CD4-positive, alpha-beta memory T cell (primary cell): Measurements from ENCODE around the gene SPRY4. TPM values are rescaled to one million over a fixed set of nuclear protein-coding genes. Genes with fewer than 3 reads are reported as not detected.

ENCODE experiments used
- CTCF ChIA-PET: fragments of 350-600 bp; sonication (Branson Sonifier 250); formaldehyde crosslinking; loops from one replicate; lab custom pipeline; 2021; ENCODE audit warnings: inconsistent platforms; ENCODE audit not compliant: partially characterized antibody; lab: Charles Lee
- POLR2A ChIA-PET: fragments of 350-600 bp; sonication (Branson Sonifier 250); formaldehyde crosslinking; loops from one replicate; lab custom pipeline; 2021; ENCODE audit not compliant: partially characterized antibody; lab: Charles Lee
- DNase-seq, 5 donors: peaks; one replicate each; pipeline versions ENCODE4 v3.0.0 to v3.0.0-alpha.2; 2020 to 2022; ENCODE audit warnings: mixed read lengths in 1 of 5
- H3K27ac ChIP-seq: one replicate; pipeline ENCODE4 v1.7.0; 2013; ENCODE audit warnings: low read depth, low read length
- H3K27me3 ChIP-seq: 2 replicates; pipeline ENCODE4 v1.7.0; 2013; ENCODE audit warnings: mild to moderate bottlenecking, low read length, moderate library complexity; ENCODE audit not compliant: insufficient read depth
- H3K36me3 ChIP-seq: 2 replicates; pipeline ENCODE4 v1.7.0; 2013; ENCODE audit warnings: mild to moderate bottlenecking, low read length, moderate library complexity; ENCODE audit not compliant: insufficient read depth
- H3K4me1 ChIP-seq: 2 replicates; pipeline ENCODE4 v1.7.0; 2013; ENCODE audit warnings: mild to moderate bottlenecking, low read length, moderate library complexity; ENCODE audit not compliant: insufficient read depth
- H3K4me3 ChIP-seq, 2 donors: one replicate each; pipeline ENCODE4 v1.7.0; 2013; ENCODE audit warnings: low read length in 2 of 2, mild to moderate bottlenecking in 1 of 2
- H3K9me3 ChIP-seq, 2 donors: one replicate each; pipeline ENCODE4 v1.7.0; 2013; ENCODE audit warnings: low read length in 2 of 2, control low read depth in 1 of 2; ENCODE audit not compliant: control insufficient read depth in 1 of 2
- H3K27ac Mint-ChIP-seq, 7 donors: one replicate each; pipeline ENCODE4 v1.8.0; 2020 to 2021; ENCODE audit warnings: mixed read lengths in 7 of 7, mild to moderate bottlenecking in 6 of 7, inconsistent platforms in 3 of 7, moderate library complexity in 3 of 7
- H3K27me3 Mint-ChIP-seq, 2 donors: one replicate each; pipeline ENCODE4 v1.8.0; 2020 to 2021; ENCODE audit warnings: mixed read lengths in 2 of 2
- H3K36me3 Mint-ChIP-seq, 2 donors: one replicate each; pipeline ENCODE4 v1.8.0; 2020 to 2021; ENCODE audit warnings: mixed read lengths in 2 of 2, inconsistent platforms in 1 of 2, mild to moderate bottlenecking in 1 of 2
- H3K4me1 Mint-ChIP-seq, 4 donors: one replicate each; pipeline ENCODE4 v1.8.0; 2020 to 2021; ENCODE audit warnings: mixed read lengths in 4 of 4, mild to moderate bottlenecking in 1 of 4
- H3K4me3 Mint-ChIP-seq, 8 donors: one replicate each; pipeline ENCODE4 v1.8.0; 2020 to 2021; ENCODE audit warnings: mixed read lengths in 8 of 8, mild to moderate bottlenecking in 7 of 8, moderate library complexity in 6 of 8, inconsistent platforms in 3 of 8
- H3K9me3 Mint-ChIP-seq, 8 donors: one replicate each; pipeline ENCODE4 v1.8.0; 2020 to 2021; ENCODE audit warnings: mixed read lengths in 8 of 8, mild to moderate bottlenecking in 5 of 8, inconsistent platforms in 3 of 8, moderate library complexity in 1 of 8
- intact Hi-C: fragments of 100-400 bp; cut with micrococcal nuclease; formaldehyde crosslinking; loops from one replicate; pipeline ENCODE4 v1.15.1; 2023
- polyA plus RNA-seq, 2 donors: library from polyadenylated mRNA; unstranded; fragments of 300-500 nt; fragmentation: Illumina TruSeq; gene quantifications; one replicate each; pipeline ENCODE4 v1.2.3, GENCODE V29; 2021
- total RNA-seq, 2 experiments: library from RNA; stranded (reverse); gene quantifications; one replicate each; pipeline ENCODE4 v1.2.3, GENCODE V29; 2021

The SPRY4 gene
- total and polyA plus RNA-seq, 4 experiments from 2014 or later: not detected

GRCh38 chr5:142320851-142321560 lies 3.8 kb downstream of the SPRY4 start:
- POLR2A ChIA-PET: no interaction called here
- H3K9me3 Mint-ChIP-seq: no peaks in the 10 kb centered on the region
- Histone ChIP-seq H3K9me3 (no peaks in the 10 kb centered on the region), H3K4me1 (peaks cover 35% of the 10 kb centered on the region), H3K27ac (no peak overlapping the region), H3K27me3 (peaks cover 12% of the 10 kb centered on the region), H3K4me3 (no peak overlapping the region), H3K36me3 (no peaks in the 10 kb centered on the region)
- no peak for DNase-seq
- CTCF ChIA-PET: interaction anchor here (1.3 to 2.0 kb wide), 2 partner anchors 9 to 98 kb away, joined by 3 to 8 read pairs; no protein-coding TSS in a partner anchor
- H3K4me1 Mint-ChIP-seq: peaks cover 16 to 38% (median 26%) of the 10 kb centered on the region in 4 donors
- intact Hi-C loops: loop anchor here (10.0 kb wide), 1 partner anchor 166 kb away; no protein-coding TSS in a partner anchor
- H3K4me3 Mint-ChIP-seq: no peak overlapping the region
- H3K27me3 Mint-ChIP-seq: peaks cover 21 to 27% of the 10 kb centered on the region in 2 donors
- H3K27ac Mint-ChIP-seq: no peak overlapping the region
- H3K36me3 Mint-ChIP-seq: no peaks in the 10 kb centered on the region

GRCh38 chr5:142320430-142320738 lies 4.4 kb downstream of the SPRY4 start:
- H3K4me3 ChIP-seq: no peak overlapping the region
- no peaks in the 10 kb centered on the region for H3K9me3 Mint-ChIP-seq
- no peak for DNase-seq
- H3K36me3 ChIP-seq: no peaks in the 10 kb centered on the region
- no peak overlapping the region for H3K27ac Mint-ChIP-seq
- no peak overlapping the region for H3K4me3 Mint-ChIP-seq
- POLR2A ChIA-PET: no interaction called here
- peaks cover 8% of the 10 kb centered on the region for H3K27me3 ChIP-seq
- H3K4me1 Mint-ChIP-seq: peaks cover 18 to 38% (median 28%) of the 10 kb centered on the region in 4 donors
- peaks cover 21 to 24% of the 10 kb centered on the region in 2 donors for H3K27me3 Mint-ChIP-seq
- H3K9me3 ChIP-seq: no peaks in the 10 kb centered on the region
- CTCF ChIA-PET: interaction anchor here (1.3 kb wide), 1 partner anchor 97 kb away, joined by 3 read pairs; no protein-coding TSS in a partner anchor
- intact Hi-C loops: loop anchor here (10.0 kb wide), 1 partner anchor 166 kb away; no protein-coding TSS in a partner anchor
- no peaks in the 10 kb centered on the region for H3K36me3 Mint-ChIP-seq
- no peak overlapping the region for H3K27ac ChIP-seq
- peaks cover 35% of the 10 kb centered on the region for H3K4me1 ChIP-seq

- DNase-seq: no peak
- H3K4me3 Mint-ChIP-seq: no peak overlapping the region
- Histone ChIP-seq H3K36me3 (no peaks in the 10 kb centered on the region), H3K27me3 (peaks cover 8% of the 10 kb centered on the region), H3K9me3 (no peaks in the 10 kb centered on the region), H3K27ac (no peak overlapping the region), H3K4me3 (no peak overlapping the region), H3K4me1 (peaks cover 31% of the 10 kb centered on the region)
- intact Hi-C loops: loop anchor here (10.0 kb wide), 1 partner anchor 165 kb away; no protein-coding TSS in a partner anchor
- POLR2A ChIA-PET: no interaction called here
- CTCF ChIA-PET: interaction anchor here (1.3 kb wide), 1 partner anchor 97 kb away, joined by 3 read pairs; no protein-coding TSS in a partner anchor
- H3K27me3 Mint-ChIP-seq: peaks cover 17 to 22% of the 10 kb centered on the region in 2 donors
- no peaks in the 10 kb centered on the region for H3K36me3 Mint-ChIP-seq
- H3K4me1 Mint-ChIP-seq: peaks cover 16 to 33% (median 24%) of the 10 kb centered on the region in 4 donors
- H3K27ac Mint-ChIP-seq: no peak overlapping the region
- no peaks in the 10 kb centered on the region for H3K9me3 Mint-ChIP-seq
Observed at GRCh38 chr5:142319560-142320429, 5.0 kb downstream of the SPRY4 start.

- Histone ChIP-seq H3K4me3 (no peak overlapping the region), H3K27ac (no peak overlapping the region), H3K4me1 (peaks cover 24% of the 10 kb centered on the region), H3K27me3 (peaks cover 6% of the 10 kb centered on the region), H3K36me3 (no peaks in the 10 kb centered on the region), H3K9me3 (no peaks in the 10 kb centered on the region)
- DNase-seq: no peak
- H3K4me3 Mint-ChIP-seq: no peak overlapping the region
- intact Hi-C loops: no loop called here
- ChIA-PET CTCF (no interaction called here), POLR2A (no interaction called here)
- peaks cover 16 to 18% of the 10 kb centered on the region in 2 donors for H3K27me3 Mint-ChIP-seq
- peaks cover 15 to 28% (median 22%) of the 10 kb centered on the region in 4 donors for H3K4me1 Mint-ChIP-seq
- H3K9me3 Mint-ChIP-seq: no peaks in the 10 kb centered on the region
- no peak overlapping the region for H3K27ac Mint-ChIP-seq
- no peaks in the 10 kb centered on the region for H3K36me3 Mint-ChIP-seq
Observed at GRCh38 chr5:142319105-142319504, 5.7 kb downstream of the SPRY4 start.

GRCh38 chr5:142317753-142318152 lies 7.1 kb downstream of the SPRY4 start:
- Mint-ChIP-seq H3K9me3 (no peaks in the 10 kb centered on the region), H3K36me3 (no peaks in the 10 kb centered on the region), H3K27me3 (peaks cover 6 to 10% of the 10 kb centered on the region in 2 donors), H3K27ac (no peak overlapping the region), H3K4me3 (no peak overlapping the region), H3K4me1 (peaks cover 9 to 18% (median 15%) of the 10 kb centered on the region in 4 donors)
- Histone ChIP-seq H3K9me3 (no peaks in the 10 kb centered on the region), H3K36me3 (no peaks in the 10 kb centered on the region), H3K4me3 (no peak overlapping the region), H3K4me1 (peaks cover 18% of the 10 kb centered on the region), H3K27me3 (peaks cover 3% of the 10 kb centered on the region), H3K27ac (no peak overlapping the region)
- ChIA-PET CTCF (interaction anchor here (0.6 kb wide), 1 partner anchor 15 kb away, joined by 4 read pairs; no protein-coding TSS in a partner anchor), POLR2A (no interaction called here)
- intact Hi-C loops: no loop called here
- no peak for DNase-seq

GRCh38 chr5:142317173-142317572 lies 7.6 kb downstream of the SPRY4 start:
- H3K4me3 Mint-ChIP-seq: no peak overlapping the region
- Histone ChIP-seq H3K4me1 (peaks cover 18% of the 10 kb centered on the region), H3K27me3 (no peaks in the 10 kb centered on the region), H3K4me3 (no peak overlapping the region), H3K9me3 (no peaks in the 10 kb centered on the region), H3K27ac (no peak overlapping the region), H3K36me3 (no peaks in the 10 kb centered on the region)
- no peaks in the 10 kb centered on the region for H3K9me3 Mint-ChIP-seq
- POLR2A ChIA-PET: no interaction called here
- H3K4me1 Mint-ChIP-seq: peaks cover 9 to 18% (median 15%) of the 10 kb centered on the region in 4 donors
- CTCF ChIA-PET: interaction anchor here (0.5 kb wide), 1 partner anchor 176 kb away, joined by 3 read pairs; no protein-coding TSS in a partner anchor
- intact Hi-C loops: no loop called here
- H3K27ac Mint-ChIP-seq: no peak overlapping the region
- no peaks in the 10 kb centered on the region for H3K36me3 Mint-ChIP-seq
- peaks cover 4 to 6% of the 10 kb centered on the region in 2 donors for H3K27me3 Mint-ChIP-seq
- DNase-seq: no peak

- ChIA-PET POLR2A (interaction anchor here (1.3 kb wide), 1 partner anchor 14 kb away, joined by 3 read pairs; no protein-coding TSS in a partner anchor), CTCF (interaction anchor here (0.5 kb wide), 1 partner anchor 176 kb away, joined by 3 read pairs; no protein-coding TSS in a partner anchor)
- no peaks in the 10 kb centered on the region for H3K36me3 Mint-ChIP-seq
- Histone ChIP-seq H3K27ac (no peak overlapping the region), H3K4me1 (peaks cover 18% of the 10 kb centered on the region), H3K27me3 (no peaks in the 10 kb centered on the region), H3K9me3 (no peaks in the 10 kb centered on the region), H3K36me3 (no peaks in the 10 kb centered on the region), H3K4me3 (no peak overlapping the region)
- H3K4me1 Mint-ChIP-seq: peaks cover 9 to 18% (median 15%) of the 10 kb centered on the region in 4 donors
- H3K27ac Mint-ChIP-seq: peak overlapping the region in 1 of 7 donors; percentile 7
- H3K4me3 Mint-ChIP-seq: peak overlapping the region in 1 of 8 donors; percentile 20
- intact Hi-C loops: no loop called here
- no peaks in the 10 kb centered on the region for H3K9me3 Mint-ChIP-seq
- H3K27me3 Mint-ChIP-seq: peaks cover 2 to 6% of the 10 kb centered on the region in 2 donors
- DNase-seq: no peak
Observed at GRCh38 chr5:142316681-142317080, 8.1 kb downstream of the SPRY4 start.
